ENCODE measurements around the gene PDLIM3.

- TF ChIP-seq CTCF (IDR thresholded peaks at IDR 0.05) (no peak), EZH2 (IDR thresholded peaks at IDR 0.05; ENCODE audit: borderline replicate concordance, insufficient read depth, low read depth, low read length, poor library complexity, severe bottlenecking) (no peak)
Measured at GRCh38 chr4:185534866-185535611, at the start of gene PDLIM3.
